K562 (cell line): ENCODE data around the gene RAX. TPM values are rescaled to one million over a fixed set of nuclear protein-coding genes. Genes with fewer than 3 reads are reported as not detected.
A peak's percentile ranks its signal among the peaks of the same experiment; 100 is the strongest.

Experiments
- ATAC-seq: fragments of 200-7000 bp; cut with Tn5 transposase; 3 replicates; pipeline ENCODE4 v1.9.1; 2020; ENCODE audit warnings: moderate library complexity
- BruUV-seq: library from RNA; stranded (reverse); fragments of 400-500 nt; replicated peaks from 2 replicates; lab custom pipeline; 2021; lab: Mats Ljungman, UMichigan
- CTCF ChIA-PET: fragments of 300-600 bp; formaldehyde crosslinking; extraction: SDS; loops from one replicate; lab custom pipeline; 2021; ENCODE audit warnings: low intra/inter-chr PET ratio; lab: Yijun Ruan, JAX
- POLR2A ChIA-PET: fragments of 300-600, 350-650 bp; sonication (Branson Sonifier 250); formaldehyde crosslinking; extraction: SDS; loops from one replicate; lab custom pipeline; 2021; ENCODE audit warnings: antibody characterized with exemption, inconsistent platforms; lab: Yijun Ruan, JAX
- DNase-seq, 4 experiments: peaks; one replicate each; pipeline versions ENCODE4 v3.0.0 to v3.0.0-alpha.2; 2011 to 2018; ENCODE audit warnings: low spot score in 3 of 4, mixed read lengths in 3 of 4; ENCODE audit errors: extremely low read depth in 1 of 4
- FAIRE-seq: peaks from 2 replicates; lab custom pipeline; 2011; peaks lifted over from hg19 to GRCh38; lab: Jason Lieb, UNC
- H2AFZ ChIP-seq: 2 replicates; pipeline ENCODE4 v1.6.0; 2011; ENCODE audit warnings: low read depth, low read length, control low read depth, inconsistent platforms
- H3K27ac ChIP-seq: fragments of 200-600 bp; 3 replicates; pipeline ENCODE4 v1.8.0; 2011; ENCODE audit warnings: low read depth, mild to moderate bottlenecking, control low read depth, inconsistent platforms, low read length, moderate library complexity, mixed read lengths; ENCODE audit errors: extremely low read depth
- H3K27me3 ChIP-seq, 2 experiments: fragments of 300-600 bp in 1 of 2; 2 replicates in 1 of 2; 3 replicates in 1 of 2; pipeline versions ENCODE4 v1.6.0 to v1.8.0; 2011; ENCODE audit warnings: inconsistent platforms in 2 of 2, low read length in 2 of 2, mild to moderate bottlenecking in 1 of 2, mixed read lengths in 1 of 2, moderate library complexity in 1 of 2; ENCODE audit not compliant: control insufficient read depth in 2 of 2, insufficient read depth in 2 of 2
- H3K36me3 ChIP-seq: fragments of 300-600 bp; 3 replicates; pipeline ENCODE4 v1.8.0; 2011; ENCODE audit warnings: mild to moderate bottlenecking, low read length, inconsistent platforms; ENCODE audit not compliant: control insufficient read depth, insufficient read depth
- H3K4me1 ChIP-seq, 2 experiments: fragments of 200-600 bp in 1 of 2; replicated peaks in 1 of 2; 2 replicates in 1 of 2; 3 replicates in 1 of 2; pipeline versions ENCODE4 v1.5.1 to v1.8.0; 2011; ENCODE audit warnings: inconsistent platforms in 2 of 2, low read length in 2 of 2, mild to moderate bottlenecking in 1 of 2, mixed read lengths in 1 of 2, moderate library complexity in 1 of 2; ENCODE audit not compliant: control insufficient read depth in 2 of 2, insufficient read depth in 2 of 2
- H3K4me2 ChIP-seq: 2 replicates; pipeline ENCODE4 v1.6.1; 2011; ENCODE audit warnings: low read length, control low read depth, inconsistent platforms, mixed read lengths; ENCODE audit not compliant: insufficient read depth
- H3K4me3 ChIP-seq: fragments of 200-600 bp; sonication (generic), shearing (Covaris generic); 2 replicates; pipeline ENCODE4 v1.5.1; 2016; ENCODE audit warnings: control low read depth, inconsistent platforms
- H3K79me2 ChIP-seq: fragments of 200-600 bp; 3 replicates; pipeline ENCODE4 v1.8.0; 2011; ENCODE audit warnings: low read length, inconsistent platforms; ENCODE audit not compliant: control insufficient read depth, insufficient read depth
- H3K9ac ChIP-seq, 2 experiments: 2 replicates each; pipeline versions ENCODE4 v1.6.0 to v1.6.1; 2011; ENCODE audit warnings: low read depth in 2 of 2, low read length in 2 of 2, control low read depth in 1 of 2, inconsistent platforms in 1 of 2, mild to moderate bottlenecking in 1 of 2, mixed read lengths in 1 of 2; ENCODE audit not compliant: insufficient read depth in 1 of 2
- H3K9me1 ChIP-seq: one replicate; pipeline ENCODE4 v1.6.0; 2011; ENCODE audit warnings: inconsistent platforms, mild to moderate bottlenecking, low read length, moderate library complexity; ENCODE audit not compliant: control insufficient read depth, insufficient read depth
- H3K9me3 ChIP-seq: replicated peaks from 2 replicates; pipeline ENCODE4 v1.5.1; 2011; ENCODE audit warnings: low read depth, low read length, inconsistent platforms; ENCODE audit not compliant: control insufficient read depth, insufficient read depth
- H4K20me1 ChIP-seq: replicated peaks from 2 replicates; pipeline ENCODE4 v1.6.1; 2011; ENCODE audit warnings: low read length, inconsistent platforms, mixed read lengths; ENCODE audit not compliant: control insufficient read depth, insufficient read depth
- CEBPB ChIP-seq: fragments of 450-650 bp; IDR thresholded peaks from 2 replicates; pipeline ENCODE4 v1.6.1; 2016; ENCODE audit warnings: missing genetic modification characterization, missing compliant biosample characterization
- CEBPG ChIP-seq, 3 experiments: fragments of 200-800 bp in 1 of 3; sonication (Bioruptor generic) in 1 of 3; sonication (generic) in 1 of 3; formaldehyde crosslinking in 1 of 3; IDR thresholded peaks in 2 of 3; conservative IDR thresholded peaks in 1 of 3; 2 replicates each; pipeline versions ENCODE4 v1.6.1 to v1.8.0; 2016 to 2022; ENCODE audit warnings: missing compliant biosample characterization in 2 of 3, missing genetic modification characterization in 2 of 3, mild to moderate bottlenecking in 1 of 3, missing genetic modification reagents in 1 of 3
- FOXK2 ChIP-seq, 2 experiments: fragments of 450-650 bp; IDR thresholded peaks in 1 of 2; conservative IDR thresholded peaks in 1 of 2; 2 replicates each; pipeline ENCODE4 v1.6.1; 2016; ENCODE audit warnings: low read depth in 2 of 2, mild to moderate bottlenecking in 1 of 2
- HOMEZ ChIP-seq: fragments of 250-450 bp; sonication (Bioruptor Pico); IDR thresholded peaks from 2 replicates; pipeline ENCODE4 v1.4.0; 2020; ENCODE audit warnings: mild to moderate bottlenecking, moderate library complexity
- SP2 ChIP-seq: IDR thresholded peaks from 2 replicates; pipeline ENCODE4 v1.6.1; 2011; ENCODE audit warnings: mild to moderate bottlenecking, low read depth, low read length, moderate library complexity; ENCODE audit not compliant: poor library complexity, severe bottlenecking; ENCODE audit errors: extremely low read depth
- ZC3H11A ChIP-seq: IDR thresholded peaks from 2 replicates; pipeline ENCODE4 v1.6.1; 2012; ENCODE audit warnings: low read depth, low read length, improper control_type of control experiment
- ZC3H8 ChIP-seq: fragments of 450-650 bp; IDR thresholded peaks from 2 replicates; pipeline ENCODE4 v1.6.1; 2017
- ZNF212 ChIP-seq: fragments of 450-650 bp; formaldehyde crosslinking; IDR thresholded peaks from 2 replicates; pipeline ENCODE4 v1.4.0; 2020; ENCODE audit warnings: mild to moderate bottlenecking
- ZNF778 ChIP-seq: fragments of 450-650 bp; formaldehyde crosslinking; IDR thresholded peaks from 2 replicates; pipeline ENCODE4 v1.4.0; 2020; ENCODE audit warnings: mild to moderate bottlenecking, moderate library complexity
- WGBS: fragments of 100-300 bp; shearing (Covaris generic); methylation state at CpG from one replicate; pipeline ENCODE4 v1.1.6; 2016; ENCODE audit warnings: low coverage, mixed read lengths; ENCODE audit not compliant: insufficient coverage; ENCODE audit errors: missing lambda C conversion rate; 5-methylcytosine and 5-hydroxymethylcytosine counted together
- in situ Hi-C: fragments of 300-500 bp; cut with MboI; formaldehyde crosslinking; loops from 4 replicates; pipeline ENCODE4 v1.15.0; 2018; ENCODE audit warnings: inconsistent platforms, mixed read lengths
- intact Hi-C: fragments of 100-400 bp; cut with micrococcal nuclease; formaldehyde crosslinking; loops from 2 replicates; pipeline ENCODE4 v1.14.2; 2022
- polyA plus RNA-seq, 8 experiments: library from polyadenylated mRNA; depleted of rRNA in 4 of 8; stranded (reverse) in 5 of 8; unstranded in 3 of 8; fragments of >200 nt; fragmentation: Nextera tagmentation in 2 of 8; fragmentation: Illumina TruSeq in 1 of 8; extraction: Ambion mirVana in 2 of 8; extraction: Trizol in 1 of 8; gene quantifications; 2 replicates each; pipeline versions ENCODE4 v1.2.1 to v1.2.3, GENCODE V29; 2011 to 2014; ENCODE audit warnings: inconsistent platforms in 1 of 8, missing spikeins in 1 of 8
- total RNA-seq, 7 experiments: library from RNA; depleted of rRNA in 6 of 7; stranded (reverse); fragments of >200 nt in 6 of 7; fragmentation: Illumina TruSeq in 2 of 7; extraction: Trizol in 2 of 7; gene quantifications; 2 replicates each; pipeline versions ENCODE4 v1.2.1 to v1.2.3, GENCODE V29; 2011 to 2021; ENCODE audit warnings: low replicate concordance in 1 of 7

Gene RAX
- total and polyA plus RNA-seq, 9 of the 15 experiments (the other 6 are each of a cell fraction or from before 2014, with no cell fraction given): not detected

- Histone ChIP-seq H3K9me1 (no peaks in the 10 kb centered on the region), H3K9me3 (no peaks in the 10 kb centered on the region), H3K27me3 (peaks cover 3 to 35% of the 10 kb centered on the region in 2 experiments; a peak in 3 of 5 replicates), H3K36me3 (no peaks in the 10 kb centered on the region), H3K4me2 (peak overlapping the region; percentile 46), H3K4me1 (peaks cover 0 to 21% of the 10 kb centered on the region in 2 experiments; a peak in 2 of 5 replicates), H4K20me1 (no peaks in the 10 kb centered on the region), H3K79me2 (no peaks in the 10 kb centered on the region), H3K27ac (no peak overlapping the region), H3K4me3 (peak overlapping the region; percentile 26), H3K9ac (no peak overlapping the region; a peak in 1 of 4 replicates), H2AFZ (no peak overlapping the region)
- peak; percentile 96 for ATAC-seq
- TF ChIP-seq SP2 (no peak), FOXK2 (conservative IDR thresholded peaks at IDR 0.05 in 1 of 2, IDR thresholded peaks at IDR 0.05 in 1 of 2; ENCODE audit: low read depth in 2 of 2) (no peak), HOMEZ (CRISPR knock-in tag) (no peak), ZC3H8 (no peak), CEBPB (tag) (peak; percentile 69), CEBPG (CRISPR knock-in tag; IDR thresholded peaks at IDR 0.05) (no peak), CEBPG (tag; conservative IDR thresholded peaks at IDR 0.05 in 1 of 2, IDR thresholded peaks at IDR 0.05 in 1 of 2) (0 out of 4 replicates have a peak, but pooled peaks of 1 of the 2 experiments have one; percentile 25), ZNF778 (CRISPR knock-in tag) (no peak), ZC3H11A (no peak), ZNF212 (no peak)
- ChIA-PET CTCF (no interaction called here), POLR2A (no interaction called here)
- in situ Hi-C loops: no loop called here
- FAIRE-seq: no peak
- peak; percentile 45 to 68 (median 64) for DNase-seq
- 5% methylated on average over 9 of the region's 38 CpGs for WGBS
- no TSS peak for BruUV-seq
- intact Hi-C loops: no loop called here
Measured at GRCh38 chr18:59265246-59265973, 7.8 kb downstream of the RAX start.
